Ramos (cell line): ENCODE measurements around the gene CDKL5.

ENCODE experiments used
- in situ Hi-C: fragments of 300-500 bp; cut with MboI; formaldehyde crosslinking; loops from one replicate; pipeline ENCODE4 v1.14.3; 2022; ENCODE audit warnings: low sequenced_read_pairs; ENCODE audit not compliant: unreplicated experiment

The CDKL5 gene

GRCh38 chrX:18449236-18449635 is 23.8 kb downstream of the CDKL5 start:
- in situ Hi-C loops, result no loop called here

- in situ Hi-C loops, result no loop called here
These were observed 30.0 kb downstream of the CDKL5 start for GRCh38 chrX:18455384-18455783.

GRCh38 chrX:18457000-18457399 is 31.6 kb downstream of the CDKL5 start:
- in situ Hi-C loops, result no loop called here

- in situ Hi-C loops, result no loop called here
These were observed 36.0 kb downstream of the CDKL5 start for GRCh38 chrX:18461431-18461830.

GRCh38 chrX:18464499-18464898 is 39.1 kb downstream of the CDKL5 start:
- in situ Hi-C loops, result no loop called here

GRCh38 chrX:18465051-18465450 is 39.6 kb downstream of the CDKL5 start:
- in situ Hi-C loops, result no loop called here

- in situ Hi-C loops, result no loop called here
These were observed 43.2 kb downstream of the CDKL5 start for GRCh38 chrX:18468599-18468998.

GRCh38 chrX:18471296-18471695 is 45.9 kb downstream of the CDKL5 start:
- in situ Hi-C loops, result no loop called here

- in situ Hi-C loops, result no loop called here
These were observed 65.6 kb downstream of the CDKL5 start for GRCh38 chrX:18490806-18491555.

- in situ Hi-C loops, result no loop called here
These were observed 66.4 kb downstream of the CDKL5 start for GRCh38 chrX:18491587-18492340.

GRCh38 chrX:18534949-18535348 is 109.5 kb downstream of the CDKL5 start:
- in situ Hi-C loops, result no loop called here

GRCh38 chrX:18537068-18537467 is 111.7 kb downstream of the CDKL5 start:
- in situ Hi-C loops, result no loop called here

- in situ Hi-C loops, result no loop called here
These were observed 112.1 kb downstream of the CDKL5 start for GRCh38 chrX:18537524-18537923.

- in situ Hi-C loops, result no loop called here
These were observed 116.7 kb downstream of the CDKL5 start for GRCh38 chrX:18542131-18542530.

- in situ Hi-C loops, result no loop called here
These were observed 117.5 kb downstream of the CDKL5 start for GRCh38 chrX:18542905-18543304.

- in situ Hi-C loops, result no loop called here
These were observed 118.3 kb downstream of the CDKL5 start for GRCh38 chrX:18543738-18544137.

- in situ Hi-C loops, result no loop called here
These were observed 120.4 kb downstream of the CDKL5 start for GRCh38 chrX:18545771-18546170.

GRCh38 chrX:18548996-18549395 is 123.6 kb downstream of the CDKL5 start:
- in situ Hi-C loops, result no loop called here

- in situ Hi-C loops, result no loop called here
These were observed 124.2 kb downstream of the CDKL5 start for GRCh38 chrX:18549643-18550042.

- in situ Hi-C loops, result no loop called here
These were observed 132.5 kb downstream of the CDKL5 start for GRCh38 chrX:18557879-18558278.

GRCh38 chrX:18558799-18559198 is 133.4 kb downstream of the CDKL5 start:
- in situ Hi-C loops, result no loop called here

GRCh38 chrX:18561020-18561419 is 135.6 kb downstream of the CDKL5 start:
- in situ Hi-C loops, result no loop called here
